ENCODE measurements around the gene PCDH18. TPM values are rescaled to one million over a fixed set of nuclear protein-coding genes. Genes with fewer than 3 reads are reported as not detected.
"Not testable (repeated sequence)": the region's sequence is repeated elsewhere in the genome, so short reads cannot be mapped to it uniquely, and the experiment has no call there.

The PCDH18 gene
- not detected for total RNA-seq

- H3K27me3 Mint-ChIP-seq: no peaks in the 10 kb centered on the region
- H3K9me3 Mint-ChIP-seq: no peaks in the 10 kb centered on the region
- H3K27ac Mint-ChIP-seq: no peak within 1 kb of the TSS
- H3K36me3 Mint-ChIP-seq (ENCODE audit: low read depth): no peaks in the 10 kb centered on the region
- peak; percentile 78 for ATAC-seq (replicated peaks)
- H3K4me1 Mint-ChIP-seq: no peaks in the 10 kb centered on the region
- H3K4me3 Mint-ChIP-seq: no peak within 1 kb of the TSS
These were observed at the start of gene PCDH18 for GRCh38 chr4:137531986-137532868. Gene PCDH18 (minus strand): TSS chr4:137532494. CDS start chr4:137532088, 406 bp downstream.

GRCh38 chr4:137576446-137576845 lies 44.2 kb upstream of the PCDH18 start:
- Mint-ChIP-seq H3K9me3 (no peaks in the 10 kb centered on the region), H3K27me3 (no peaks in the 10 kb centered on the region), H3K4me3 (no peak overlapping the region), H3K4me1 (no peaks in the 10 kb centered on the region), H3K36me3 (ENCODE audit: low read depth) (no peaks in the 10 kb centered on the region), H3K27ac (no peak overlapping the region)
- ATAC-seq (replicated peaks): no peak

GRCh38 chr4:137572647-137573046 lies 40.4 kb upstream of the PCDH18 start:
- Mint-ChIP-seq H3K27ac (no peak overlapping the region), H3K27me3 (no peaks in the 10 kb centered on the region), H3K4me3 (no peak overlapping the region), H3K36me3 (ENCODE audit: low read depth) (no peaks in the 10 kb centered on the region), H3K9me3 (peaks cover 5% of the 10 kb centered on the region), H3K4me1 (no peaks in the 10 kb centered on the region)
- no peak for ATAC-seq (replicated peaks)

GRCh38 chr4:137572163-137572562 lies 39.9 kb upstream of the PCDH18 start:
- Mint-ChIP-seq H3K36me3 (ENCODE audit: low read depth) (no peaks in the 10 kb centered on the region), H3K27me3 (no peaks in the 10 kb centered on the region), H3K27ac (no peak overlapping the region), H3K4me1 (no peaks in the 10 kb centered on the region), H3K9me3 (peaks cover 5% of the 10 kb centered on the region), H3K4me3 (no peak overlapping the region)
- ATAC-seq (replicated peaks): no peak

GRCh38 chr4:137559801-137560200 lies 27.5 kb upstream of the PCDH18 start:
- Mint-ChIP-seq H3K27me3 (no peaks in the 10 kb centered on the region), H3K36me3 (ENCODE audit: low read depth) (no peaks in the 10 kb centered on the region), H3K4me1 (no peaks in the 10 kb centered on the region), H3K4me3 (no peak overlapping the region), H3K27ac (no peak overlapping the region), H3K9me3 (peaks cover 9% of the 10 kb centered on the region)
- ATAC-seq (replicated peaks): no peak

GRCh38 chr4:137558951-137559350 lies 26.7 kb upstream of the PCDH18 start:
- no peak for ATAC-seq (replicated peaks)
- Mint-ChIP-seq H3K4me3 (no peak overlapping the region), H3K36me3 (ENCODE audit: low read depth) (no peaks in the 10 kb centered on the region), H3K27ac (no peak overlapping the region), H3K27me3 (no peaks in the 10 kb centered on the region), H3K9me3 (peaks cover 8% of the 10 kb centered on the region), H3K4me1 (no peaks in the 10 kb centered on the region)

- no peaks in the 10 kb centered on the region for H3K9me3 Mint-ChIP-seq
- H3K4me3 Mint-ChIP-seq: no peak overlapping the region
- no peak for ATAC-seq (replicated peaks)
- H3K36me3 Mint-ChIP-seq (ENCODE audit: low read depth): no peaks in the 10 kb centered on the region
- no peaks in the 10 kb centered on the region for H3K27me3 Mint-ChIP-seq
- H3K4me1 Mint-ChIP-seq: no peaks in the 10 kb centered on the region
- no peak overlapping the region for H3K27ac Mint-ChIP-seq
These were observed 13.2 kb upstream of the PCDH18 start for GRCh38 chr4:137545461-137545861.

GRCh38 chr4:137543648-137544047 lies 11.4 kb upstream of the PCDH18 start:
- H3K4me3 Mint-ChIP-seq: no peak overlapping the region
- no peaks in the 10 kb centered on the region for H3K27me3 Mint-ChIP-seq
- no peak overlapping the region for H3K27ac Mint-ChIP-seq
- no peaks in the 10 kb centered on the region for H3K4me1 Mint-ChIP-seq
- H3K9me3 Mint-ChIP-seq: no peaks in the 10 kb centered on the region
- ATAC-seq (replicated peaks): no peak
- H3K36me3 Mint-ChIP-seq (ENCODE audit: low read depth): no peaks in the 10 kb centered on the region

- no peaks in the 10 kb centered on the region for H3K27me3 Mint-ChIP-seq
- H3K9me3 Mint-ChIP-seq: no peaks in the 10 kb centered on the region
- no peak overlapping the region for H3K27ac Mint-ChIP-seq
- no peaks in the 10 kb centered on the region for H3K36me3 Mint-ChIP-seq (ENCODE audit: low read depth)
- no peak for ATAC-seq (replicated peaks)
- H3K4me1 Mint-ChIP-seq: no peaks in the 10 kb centered on the region
- H3K4me3 Mint-ChIP-seq: no peak overlapping the region
These were observed 10.9 kb upstream of the PCDH18 start for GRCh38 chr4:137543198-137543597.

- H3K36me3 Mint-ChIP-seq (ENCODE audit: low read depth): no peaks in the 10 kb centered on the region
- H3K27ac Mint-ChIP-seq: no peak overlapping the region
- no peaks in the 10 kb centered on the region for H3K9me3 Mint-ChIP-seq
- no peak overlapping the region for H3K4me3 Mint-ChIP-seq
- H3K4me1 Mint-ChIP-seq: no peaks in the 10 kb centered on the region
- no peaks in the 10 kb centered on the region for H3K27me3 Mint-ChIP-seq
- ATAC-seq (replicated peaks): no peak
These were observed 9.8 kb upstream of the PCDH18 start for GRCh38 chr4:137541876-137542646.

- ATAC-seq (replicated peaks): no peak
- Mint-ChIP-seq H3K4me3 (no peak overlapping the region), H3K27me3 (no peaks in the 10 kb centered on the region), H3K27ac (no peak overlapping the region), H3K36me3 (ENCODE audit: low read depth) (no peaks in the 10 kb centered on the region), H3K4me1 (no peaks in the 10 kb centered on the region), H3K9me3 (no peaks in the 10 kb centered on the region)
These were observed 8.9 kb upstream of the PCDH18 start for GRCh38 chr4:137541181-137541580.

GRCh38 chr4:137540356-137540755 lies 8.1 kb upstream of the PCDH18 start:
- Mint-ChIP-seq H3K27ac (no peak overlapping the region), H3K4me3 (no peak overlapping the region), H3K36me3 (ENCODE audit: low read depth) (no peaks in the 10 kb centered on the region), H3K9me3 (no peaks in the 10 kb centered on the region), H3K27me3 (no peaks in the 10 kb centered on the region), H3K4me1 (no peaks in the 10 kb centered on the region)
- no peak for ATAC-seq (replicated peaks)

- Mint-ChIP-seq H3K27ac (no peak overlapping the region), H3K36me3 (ENCODE audit: low read depth) (no peaks in the 10 kb centered on the region), H3K9me3 (no peaks in the 10 kb centered on the region), H3K27me3 (no peaks in the 10 kb centered on the region), H3K4me1 (no peaks in the 10 kb centered on the region), H3K4me3 (no peak overlapping the region)
- no peak for ATAC-seq (replicated peaks)
These were observed 6.2 kb upstream of the PCDH18 start for GRCh38 chr4:137538526-137538925.

- not testable (repeated sequence) for H3K36me3 Mint-ChIP-seq (ENCODE audit: low read depth); ATAC-seq (replicated peaks); H3K4me1 Mint-ChIP-seq; H3K27ac Mint-ChIP-seq; H3K9me3 Mint-ChIP-seq; H3K27me3 Mint-ChIP-seq; H3K4me3 Mint-ChIP-seq
These were observed 5.5 kb upstream of the PCDH18 start for GRCh38 chr4:137537807-137538206.
